HG02610 (cell line): ENCODE data around the gene MISFA.
A peak's percentile ranks its signal among the peaks of the same experiment; 100 is the strongest.
"Not testable (repeated sequence)": the region's sequence is repeated elsewhere in the genome, so short reads cannot be mapped to it uniquely, and the experiment has no call there.

ENCODE experiments used
- ATAC-seq: cut with Tn5 transposase; IDR thresholded peaks from one replicate; pipeline ENCODE4 v1.9.1; 2021; ENCODE audit warnings: mild to moderate bottlenecking, moderate library complexity; ENCODE audit not compliant: unreplicated experiment

Gene MISFA

GRCh38 chr11:18599739-18600230, at the start of gene MISFA:
TSS of gene MISFA (plus strand) at chr11:18599789. CDS start at chr11:18599929, 140 bp downstream.
- ATAC-seq, result no peak

DNA sequence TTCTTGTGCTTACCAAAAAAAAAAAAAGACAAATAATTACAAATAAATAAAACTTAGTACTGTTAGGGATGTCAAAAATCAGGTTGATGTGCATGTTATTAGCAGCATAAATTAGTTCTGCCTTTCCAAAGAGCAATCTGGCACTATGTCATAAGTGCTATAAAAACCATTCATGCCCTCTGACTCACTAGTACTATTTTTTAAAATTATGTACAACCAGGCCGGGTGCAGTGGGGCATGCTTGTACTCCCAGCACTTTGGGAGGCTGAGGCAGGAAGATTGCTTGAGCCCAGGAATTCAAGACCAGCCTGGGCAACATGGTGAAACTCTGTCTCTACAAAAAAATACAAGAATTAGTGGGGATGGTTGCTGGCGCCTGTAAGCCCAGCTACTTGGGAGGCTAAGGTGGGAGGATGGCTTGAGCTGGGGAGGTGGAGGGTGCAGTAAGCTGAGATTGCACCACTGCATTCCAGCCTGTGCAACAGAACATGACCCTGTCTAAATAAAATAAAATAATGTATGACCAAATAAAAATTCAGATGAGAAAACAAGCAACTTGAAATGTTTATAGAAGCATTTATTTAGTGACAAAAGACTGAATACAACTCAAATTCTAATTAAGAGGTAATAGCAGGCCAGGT, 36.4 kb upstream of the MISFA start:
- ATAC-seq, result no peak

GRCh38 chr11:18564149-18564548, 35.4 kb upstream of the MISFA start:
- no peak for ATAC-seq

GRCh38 chr11:18566406-18566805, 33.2 kb upstream of the MISFA start:
- ATAC-seq, result no peak

- ATAC-seq, result no peak
Observed at GRCh38 chr11:18567081-18567480, 32.5 kb upstream of the MISFA start.

GRCh38 chr11:18575361-18575760, 24.2 kb upstream of the MISFA start:
- ATAC-seq, result no peak

DNA sequence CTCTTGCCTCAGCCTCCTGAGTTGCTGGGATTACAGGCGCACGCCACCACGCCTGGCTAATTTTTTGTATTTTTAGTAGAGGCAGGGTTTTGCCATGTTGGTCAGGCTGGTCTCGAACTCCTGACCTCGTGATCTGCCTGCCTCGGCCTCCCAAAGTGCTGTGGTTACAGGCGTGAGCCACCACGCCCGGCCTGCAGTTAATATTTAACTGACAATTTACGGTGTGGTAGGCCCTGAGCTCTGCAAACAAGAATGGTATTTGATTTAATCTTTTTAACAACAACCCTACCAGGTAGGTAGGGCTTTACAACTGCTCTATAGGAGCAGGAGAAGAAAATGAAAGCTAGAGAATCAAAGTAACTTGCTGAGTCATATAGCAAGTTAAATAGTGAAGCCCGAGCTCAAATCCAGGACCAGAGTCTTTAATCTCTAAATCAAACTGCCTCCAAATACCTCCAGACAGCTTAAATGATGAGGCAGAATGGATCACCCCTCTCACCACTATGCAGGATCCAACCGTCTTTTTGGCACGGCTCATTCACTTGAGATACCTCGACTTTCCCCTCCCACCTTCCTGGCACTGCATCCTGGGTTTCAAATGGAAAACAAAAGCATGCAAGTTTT, 20.5 kb upstream of the MISFA start:
- ATAC-seq, result peak; percentile 88

DNA sequence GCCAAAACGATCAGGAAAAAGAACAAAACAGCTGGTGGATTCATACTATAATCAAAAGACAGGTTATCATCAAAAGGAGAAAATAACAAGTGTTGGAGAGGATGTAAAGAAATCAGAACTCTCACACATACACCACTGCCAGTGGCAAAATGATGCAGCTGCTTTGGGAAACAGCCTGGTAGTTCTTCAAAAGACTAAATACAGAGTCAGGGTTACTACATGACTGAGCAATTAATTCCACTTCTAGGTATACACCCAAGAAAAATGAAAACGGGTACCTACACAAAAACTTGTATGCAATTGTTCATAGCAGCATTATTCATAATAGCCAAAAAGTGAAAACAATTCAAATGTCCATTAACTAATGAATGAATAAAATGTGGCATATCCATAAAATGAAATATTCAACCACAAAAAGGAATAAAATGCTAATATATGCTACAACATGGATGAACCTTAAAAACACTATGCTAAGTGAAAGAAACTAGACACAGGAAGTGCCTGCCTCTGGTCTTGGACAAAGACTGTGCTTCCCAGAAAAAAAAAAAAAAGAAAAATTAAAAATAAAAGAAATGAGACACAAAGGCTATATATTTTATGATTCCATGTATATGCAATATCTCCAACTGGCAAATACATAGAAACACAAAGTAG, 19.3 kb upstream of the MISFA start:
- ATAC-seq, result no peak

GRCh38 chr11:18581825-18582224, 17.8 kb upstream of the MISFA start:
- no peak for ATAC-seq

DNA sequence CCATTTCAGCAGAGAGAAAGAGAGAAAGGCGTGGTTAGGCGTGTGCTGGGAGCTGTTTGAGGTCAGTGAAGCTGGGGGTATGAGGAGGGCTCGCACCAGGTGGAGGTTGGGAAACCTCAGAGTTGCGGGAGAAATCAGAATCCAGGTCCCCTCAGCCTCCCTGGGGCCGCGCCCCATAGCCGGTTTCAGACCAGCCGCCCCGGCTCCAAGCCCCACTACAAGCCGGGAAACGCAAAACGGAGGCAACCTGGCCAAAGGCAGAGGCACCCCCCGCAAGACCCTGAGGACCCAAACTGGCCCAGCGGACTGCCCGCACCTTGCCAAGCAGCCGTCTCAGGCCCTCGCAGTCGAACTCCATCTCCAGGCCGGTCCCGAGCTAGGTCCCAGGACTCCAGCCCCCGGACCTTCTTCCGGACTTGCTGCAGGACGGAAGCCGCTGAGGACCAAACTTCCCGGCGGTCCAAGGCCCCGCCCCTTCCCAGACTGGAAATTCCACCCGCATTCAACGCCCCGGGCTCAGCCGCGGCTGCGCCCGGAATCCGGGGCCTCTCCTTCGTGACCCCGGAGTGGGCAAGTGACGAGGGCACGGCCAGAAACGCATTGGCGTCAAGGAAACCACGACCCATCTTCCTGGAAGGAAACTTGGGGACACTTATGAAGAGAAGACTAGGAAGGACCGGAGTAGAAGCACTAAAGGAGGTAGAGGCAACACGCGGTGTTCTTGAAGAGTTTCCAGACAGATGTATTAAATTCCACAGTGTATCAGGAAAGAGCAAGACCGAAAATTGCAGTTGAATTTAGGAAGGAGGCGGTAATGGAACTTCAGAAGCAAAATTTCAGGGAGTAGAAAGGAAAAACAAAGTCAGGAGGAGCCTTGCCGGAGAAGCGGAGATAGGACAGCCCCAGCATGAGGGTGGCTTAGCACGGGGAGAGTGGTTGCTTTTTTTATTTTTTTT, 11.0 kb upstream of the MISFA start, which contains the start of gene UEVLD:
Gene UEVLD, minus strand, starts transcription at position 438 of the 956 bp plus-strand sequence. Its CDS starts 80 bp downstream, at position 358.
- ATAC-seq, result peak; percentile 70

- ATAC-seq, result no peak
Observed at GRCh38 chr11:18590571-18590970, 9.0 kb upstream of the MISFA start.

GRCh38 chr11:18594088-18594487, 5.5 kb upstream of the MISFA start:
- ATAC-seq, result not testable (repeated sequence)

- no peak for ATAC-seq
Observed at GRCh38 chr11:18594999-18595749, 4.4 kb upstream of the MISFA start.

DNA sequence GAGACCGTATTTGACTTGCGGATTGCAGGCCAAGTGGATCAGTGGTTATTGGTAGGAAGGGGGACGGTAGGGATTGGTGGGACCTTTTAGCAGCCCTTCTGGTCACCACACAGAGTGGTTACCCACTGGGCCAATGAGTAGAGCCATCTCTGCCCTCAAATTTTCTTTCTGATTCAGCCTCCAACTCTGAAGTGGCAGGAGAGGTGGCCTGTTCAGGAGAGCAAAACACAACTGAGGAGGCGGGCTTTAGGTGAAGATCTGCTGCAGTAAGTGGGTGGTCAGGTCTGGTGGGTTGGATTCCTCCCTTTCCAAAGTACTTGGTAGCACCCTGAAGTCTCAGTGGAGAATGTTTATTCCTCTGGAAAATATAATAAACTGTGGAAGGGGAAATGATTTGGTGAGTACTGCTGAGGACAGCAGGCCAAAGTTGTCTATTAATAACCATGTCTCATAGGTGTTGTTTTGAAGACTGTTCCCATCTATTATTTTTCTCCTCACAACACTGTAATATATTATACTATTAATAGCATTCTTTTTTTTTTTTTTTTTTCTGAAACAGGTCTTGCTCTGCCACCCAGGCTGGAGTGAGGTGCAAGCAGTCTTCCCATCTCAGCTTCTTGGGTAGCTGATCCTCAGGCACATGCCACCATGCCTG, 1.5 kb downstream of the MISFA start:
- ATAC-seq, result no peak

DNA sequence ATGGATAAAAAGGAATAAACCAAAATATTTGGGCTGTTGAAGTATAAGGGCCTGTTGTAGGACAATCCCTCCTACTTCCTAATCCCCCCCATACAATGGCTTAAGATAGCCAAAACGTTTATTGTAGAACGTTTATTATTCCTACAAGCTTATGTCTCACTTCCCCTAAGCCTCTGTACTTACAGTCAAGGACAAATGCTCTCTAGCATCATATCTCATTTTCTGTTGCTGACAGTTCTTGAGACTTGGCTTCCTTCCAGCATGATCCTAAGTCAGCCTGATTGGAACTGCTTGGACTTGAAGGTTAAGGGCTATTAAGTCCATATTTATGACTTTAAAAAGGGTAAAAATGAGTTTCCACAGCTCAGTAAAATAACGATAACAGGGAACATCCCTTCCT, 8.8 kb downstream of the MISFA start:
- no peak for ATAC-seq

- ATAC-seq, result no peak
Observed at GRCh38 chr11:18611196-18611595, 11.6 kb downstream of the MISFA start.

- no peak for ATAC-seq
Observed at GRCh38 chr11:18612394-18612793, 12.8 kb downstream of the MISFA start.

DNA sequence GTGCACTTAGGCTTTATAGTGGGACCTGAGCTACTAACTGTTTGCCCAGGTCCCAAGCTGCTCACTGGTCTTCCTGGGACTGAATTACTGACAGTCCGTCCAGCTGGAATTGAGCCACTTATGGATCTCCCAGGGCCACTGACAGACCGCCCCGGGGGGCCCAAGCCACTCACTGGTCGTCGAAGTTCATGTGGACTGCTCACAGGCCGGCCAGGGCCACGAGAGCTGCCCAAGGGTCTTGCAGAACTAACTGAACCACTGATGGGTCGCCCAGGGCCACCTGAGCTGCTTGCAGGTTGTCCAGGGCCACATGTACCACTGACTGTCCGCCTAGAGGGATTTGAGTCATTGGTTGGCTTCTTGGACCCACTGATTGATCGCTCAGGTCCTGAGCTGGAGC, 15.1 kb downstream of the MISFA start:
- no peak for ATAC-seq

DNA sequence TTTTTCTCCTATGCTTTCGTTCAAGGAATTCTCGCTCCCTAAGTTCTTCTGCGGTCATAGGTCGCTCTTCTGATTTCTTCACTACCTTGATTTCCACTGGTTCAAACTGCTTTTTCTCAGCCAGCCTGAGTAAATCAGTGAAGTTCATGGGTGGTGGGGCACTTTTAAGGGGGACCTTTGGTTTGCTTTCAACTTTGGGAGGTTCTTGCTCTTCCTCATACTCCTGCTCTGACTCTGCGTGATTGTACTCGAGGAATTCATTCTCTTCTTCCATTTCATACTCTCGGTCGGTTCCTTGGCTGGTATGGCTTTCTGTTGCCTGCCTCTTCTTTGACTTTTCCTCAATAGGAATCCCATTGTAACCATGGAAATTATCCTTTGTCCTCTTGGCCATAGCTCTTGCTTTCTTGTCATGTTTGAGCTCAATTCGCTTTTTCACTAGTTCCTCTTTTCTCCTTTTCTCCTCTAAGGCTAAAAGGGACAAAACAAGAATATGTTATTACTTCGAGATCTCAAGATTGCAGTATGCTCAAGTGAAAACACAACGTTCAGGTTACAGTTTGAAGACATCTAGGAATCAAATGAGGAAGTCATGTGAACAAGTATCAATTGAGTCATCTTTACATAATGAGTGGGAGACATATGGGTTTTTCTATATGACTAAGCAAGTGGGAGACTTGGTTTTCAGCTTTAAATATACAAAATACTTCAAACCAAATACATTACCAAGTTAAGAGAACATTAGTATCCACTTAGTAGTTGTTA, 16.2 kb downstream of the MISFA start:
- ATAC-seq, result peak; percentile 92
